Fibroblast of the aortic adventitia (primary cell): Measurements from ENCODE around the gene FGF21. TPM values are rescaled to one million over a fixed set of nuclear protein-coding genes. Genes with fewer than 3 reads are reported as not detected.
A peak's percentile ranks its signal among the peaks of the same experiment; 100 is the strongest.
"Not testable (repeated sequence)": the region's sequence is repeated elsewhere in the genome, so short reads cannot be mapped to it uniquely, and the experiment has no call there.

Experiments used
- DNase-seq: peaks from one replicate; pipeline ENCODE4 v3.0.0-alpha.2; 2010; ENCODE audit warnings: low read depth
- H3K4me3 ChIP-seq: 2 replicates; pipeline ENCODE4 v1.5.1; 2011; ENCODE audit warnings: low read depth, mild to moderate bottlenecking, control low read depth, low read length, moderate library complexity
- total RNA-seq: library from RNA; depleted of rRNA; stranded (reverse); fragments of >200 nt; gene quantifications from 2 replicates; pipeline ENCODE4 v1.2.3, GENCODE V29; 2012; ENCODE audit warnings: low replicate concordance
- TF ChIP-seq, protein P1 (sequence below): IDR thresholded peaks from 2 replicates; pipeline ENCODE4 v1.5.1; 2011; ENCODE audit warnings: mild to moderate bottlenecking, low read length, control low read depth, inconsistent platforms; ENCODE audit not compliant: insufficient read depth

Gene FGF21
- total RNA-seq, 1 donor, result not detected

DNA sequence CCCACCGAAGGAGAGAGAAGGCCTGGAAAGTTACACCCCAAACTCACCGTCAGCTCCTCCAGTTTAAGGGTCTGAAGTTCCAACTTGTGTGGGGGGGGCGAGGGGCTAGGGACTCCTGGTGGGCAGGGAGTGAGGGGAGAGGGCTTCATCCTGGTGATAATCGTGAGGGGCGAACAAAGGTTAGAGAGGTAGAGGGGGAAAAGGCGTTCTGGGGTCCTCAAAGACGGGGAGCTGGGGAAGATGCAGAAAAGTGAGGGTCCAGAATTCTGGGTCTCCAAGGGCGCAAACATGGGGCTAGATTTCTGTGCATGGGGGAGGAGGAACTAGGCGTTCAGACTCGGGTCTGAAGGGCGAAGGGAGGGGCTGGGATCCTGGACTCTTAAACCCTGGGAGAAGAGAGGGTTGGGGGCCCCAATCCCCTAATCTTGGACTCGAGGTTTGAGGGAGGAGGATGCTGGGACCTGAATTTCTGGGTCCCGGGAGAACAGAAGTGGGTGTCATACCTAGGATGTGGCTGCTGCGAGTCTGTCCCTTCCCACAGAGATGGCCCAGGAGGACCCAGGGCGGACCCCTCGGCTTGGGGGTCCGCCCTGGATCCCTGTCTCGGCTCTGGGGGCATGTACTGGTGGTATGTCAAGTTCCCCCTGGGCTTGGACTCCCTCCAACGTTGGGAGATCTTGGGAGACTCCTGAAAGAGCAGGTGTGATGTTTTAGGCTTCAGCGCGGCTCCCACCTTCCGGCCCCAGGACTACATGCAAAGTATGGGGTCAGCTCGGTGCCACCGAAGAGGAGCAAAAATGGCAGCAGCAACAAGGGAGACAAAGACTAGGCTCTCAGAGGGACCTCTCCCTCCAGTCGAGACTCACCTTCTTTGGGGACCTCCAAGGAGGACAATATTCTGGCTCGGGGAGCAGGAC, 40.3 kb upstream of the FGF21 start:
- TF ChIP-seq, protein P1, sequence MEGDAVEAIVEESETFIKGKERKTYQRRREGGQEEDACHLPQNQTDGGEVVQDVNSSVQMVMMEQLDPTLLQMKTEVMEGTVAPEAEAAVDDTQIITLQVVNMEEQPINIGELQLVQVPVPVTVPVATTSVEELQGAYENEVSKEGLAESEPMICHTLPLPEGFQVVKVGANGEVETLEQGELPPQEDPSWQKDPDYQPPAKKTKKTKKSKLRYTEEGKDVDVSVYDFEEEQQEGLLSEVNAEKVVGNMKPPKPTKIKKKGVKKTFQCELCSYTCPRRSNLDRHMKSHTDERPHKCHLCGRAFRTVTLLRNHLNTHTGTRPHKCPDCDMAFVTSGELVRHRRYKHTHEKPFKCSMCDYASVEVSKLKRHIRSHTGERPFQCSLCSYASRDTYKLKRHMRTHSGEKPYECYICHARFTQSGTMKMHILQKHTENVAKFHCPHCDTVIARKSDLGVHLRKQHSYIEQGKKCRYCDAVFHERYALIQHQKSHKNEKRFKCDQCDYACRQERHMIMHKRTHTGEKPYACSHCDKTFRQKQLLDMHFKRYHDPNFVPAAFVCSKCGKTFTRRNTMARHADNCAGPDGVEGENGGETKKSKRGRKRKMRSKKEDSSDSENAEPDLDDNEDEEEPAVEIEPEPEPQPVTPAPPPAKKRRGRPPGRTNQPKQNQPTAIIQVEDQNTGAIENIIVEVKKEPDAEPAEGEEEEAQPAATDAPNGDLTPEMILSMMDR, result no peak

DNA sequence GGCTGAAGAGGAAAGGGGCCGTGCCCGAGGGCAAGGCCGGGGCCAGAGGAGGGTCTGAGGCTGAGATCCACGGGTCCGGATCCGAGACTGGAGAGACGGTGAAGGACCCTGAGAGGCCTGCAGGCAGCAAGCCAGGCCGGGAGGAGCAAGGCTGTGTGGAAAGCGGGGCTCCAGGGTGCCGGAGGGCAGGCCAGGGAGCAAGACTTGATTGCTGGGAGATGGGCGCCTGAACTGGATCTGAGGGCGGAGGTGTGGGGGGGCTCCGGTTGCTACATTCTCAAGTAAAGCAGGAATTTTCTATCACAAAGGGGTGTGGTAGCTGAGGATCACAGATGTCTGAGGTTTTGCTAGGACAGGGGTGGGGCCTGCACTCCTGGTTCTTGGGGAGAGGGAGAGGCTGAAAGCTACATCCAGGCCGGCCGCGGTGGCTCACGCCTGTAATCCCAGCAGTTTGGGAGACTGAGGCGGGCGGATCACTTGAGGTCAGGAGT, 39.6 kb upstream of the FGF21 start:
- DNase-seq, result peak; percentile 60
- TF ChIP-seq, protein P1, result no peak
- H3K4me3 ChIP-seq, result peak overlapping the region; percentile 69

More for the DNA sequence above, 40.3 kb upstream of the FGF21 start:
- DNase-seq, result no peak
- H3K4me3 ChIP-seq, result peak overlapping the region; percentile 69

- DNase-seq, result peak; percentile 76
Observed at GRCh38 chr19:48716562-48717291, 38.6 kb upstream of the FGF21 start.

GRCh38 chr19:48718106-48718505, 37.2 kb upstream of the FGF21 start:
- not testable (repeated sequence) for H3K4me3 ChIP-seq, DNase-seq

More at GRCh38 chr19:48716562-48717291, 38.6 kb upstream of the FGF21 start:
- peak overlapping the region; percentile 64 for H3K4me3 ChIP-seq
- TF ChIP-seq, protein P1, result no peak

GRCh38 chr19:48718711-48719231, 36.6 kb upstream of the FGF21 start:
- no peak for DNase-seq
- TF ChIP-seq, protein P1, result no peak
- H3K4me3 ChIP-seq, result no peak overlapping the region

DNA sequence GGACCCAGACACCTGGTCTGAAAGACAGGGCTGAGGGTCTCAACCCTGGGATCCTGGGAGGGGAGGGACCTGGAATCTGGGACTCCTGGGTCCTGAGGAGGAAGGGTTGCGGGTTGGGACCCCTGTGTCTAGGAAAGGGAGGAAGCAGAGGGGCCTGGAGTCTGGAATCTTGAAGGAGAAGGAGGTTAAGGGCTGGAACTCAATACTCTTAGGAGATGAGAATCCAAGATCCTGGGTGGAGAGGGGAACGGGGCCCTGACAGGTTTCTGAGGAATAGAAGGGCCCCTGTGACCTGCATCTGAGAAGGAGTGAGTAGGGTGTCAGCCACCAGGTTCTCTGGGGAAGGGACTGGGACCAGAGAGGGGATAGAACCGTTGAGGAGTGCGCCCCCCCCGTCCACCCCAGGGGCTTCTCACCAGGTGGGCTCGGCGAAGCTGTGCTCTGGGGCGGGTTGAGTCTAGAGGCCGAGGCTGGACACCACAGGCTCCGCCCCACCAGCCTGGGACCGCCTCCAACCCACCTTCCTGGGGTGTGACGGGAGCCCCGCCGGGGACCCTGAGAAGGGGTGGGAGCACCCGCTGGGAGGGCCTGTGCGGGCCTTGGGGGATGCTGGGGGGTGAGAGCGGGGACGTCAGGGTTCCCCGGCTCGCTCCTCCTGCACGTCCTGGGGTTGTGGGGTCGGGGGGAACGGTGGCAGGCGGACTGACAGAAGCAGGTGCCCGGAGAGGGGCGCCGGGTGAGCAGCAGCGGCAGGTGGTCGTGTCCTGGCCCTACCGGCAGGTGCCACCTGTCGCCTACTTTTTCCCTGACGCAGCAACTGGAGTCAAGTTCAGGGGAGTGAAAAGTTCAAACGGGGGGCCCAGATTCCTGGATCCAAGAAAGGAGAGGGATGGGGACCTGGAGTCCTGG, 35.8 kb upstream of the FGF21 start, which contains the start of gene MAMSTR:
TSS of gene MAMSTR (minus strand) at position 463 of the 909 bp plus-strand sequence. CDS start 694 bp downstream, outside the sequence.
- TF ChIP-seq, protein P1, result no peak
- DNase-seq, result no peak
- peak within 1 kb of the TSS; percentile 48 for H3K4me3 ChIP-seq
